OCI-LY1 (cell line): ENCODE measurements around the gene CD40LG.

ENCODE experiments used
- H2AFZ ChIP-seq: fragments of 200-600 bp; sonication (generic), shearing (Covaris generic); 2 replicates; pipeline ENCODE4 v1.6.0; 2014; ENCODE audit warnings: antibody characterized with exemption, mild to moderate bottlenecking, low read length
- H3F3A ChIP-seq: fragments of 200-600 bp; sonication (generic), shearing (Covaris generic); 2 replicates; pipeline ENCODE4 v1.6.0; 2014; ENCODE audit warnings: mild to moderate bottlenecking, antibody characterized with exemption, low read length, moderate library complexity; ENCODE audit not compliant: insufficient read depth
- H3K27ac ChIP-seq: fragments of 200-600 bp; sonication (generic); 2 replicates; pipeline ENCODE4 v1.5.1; 2014; ENCODE audit warnings: low read length, mixed run types, mild to moderate bottlenecking, low read depth; ENCODE audit not compliant: poor library complexity, severe bottlenecking
- H3K27me3 ChIP-seq: fragments of 200-600 bp; sonication (generic); 2 replicates; pipeline ENCODE4 v1.6.0; 2014; ENCODE audit warnings: antibody characterized with exemption, mild to moderate bottlenecking, low read length, moderate library complexity; ENCODE audit not compliant: insufficient read depth
- H3K36me3 ChIP-seq: fragments of 200-600 bp; sonication (generic); 2 replicates; pipeline ENCODE4 v1.6.1; 2014; ENCODE audit warnings: mild to moderate bottlenecking, antibody characterized with exemption, low read length, moderate library complexity, mixed read lengths; ENCODE audit not compliant: insufficient read depth
- H3K4me1 ChIP-seq: fragments of 200-600 bp; sonication (generic); 2 replicates; pipeline ENCODE4 v1.5.1; 2014; ENCODE audit warnings: mild to moderate bottlenecking, low read length, moderate library complexity; ENCODE audit not compliant: insufficient read depth, severe bottlenecking
- H3K4me2 ChIP-seq: fragments of 200-600 bp; sonication (generic), shearing (Covaris generic); 2 replicates; pipeline ENCODE4 v1.6.1; 2014; ENCODE audit warnings: low read length
- H3K4me3 ChIP-seq: fragments of 200-600 bp; sonication (generic); 2 replicates; pipeline ENCODE4 v1.5.1; 2014; ENCODE audit warnings: low read length, low read depth, mild to moderate bottlenecking, mixed read lengths; ENCODE audit not compliant: poor library complexity, severe bottlenecking
- H3K79me2 ChIP-seq: fragments of 200-600 bp; shearing (Covaris generic); 2 replicates; pipeline ENCODE4 v1.6.1; 2016; ENCODE audit warnings: mixed run types, low read length, mixed read lengths; ENCODE audit not compliant: insufficient read depth
- H3K9ac ChIP-seq: fragments of 200-600 bp; sonication (generic), shearing (Covaris generic); 2 replicates; pipeline ENCODE4 v1.6.1; 2014; ENCODE audit warnings: mild to moderate bottlenecking, low read length, mixed read lengths
- H3K9me2 ChIP-seq: fragments of 200-600 bp; sonication (generic), shearing (Covaris generic); 2 replicates; pipeline ENCODE4 v1.6.1; 2014; ENCODE audit warnings: low read depth, mild to moderate bottlenecking, low read length, mixed read lengths
- H3K9me3 ChIP-seq: fragments of 200-600 bp; shearing (Covaris generic); 2 replicates; pipeline ENCODE4 v1.6.1; 2014; ENCODE audit warnings: low read length, mixed read lengths
- H4K20me1 ChIP-seq: fragments of 200-600 bp; sonication (generic), shearing (Covaris generic); 2 replicates; pipeline ENCODE4 v1.6.0; 2016; ENCODE audit warnings: mild to moderate bottlenecking, low read length; ENCODE audit not compliant: insufficient read depth
- EZH2 ChIP-seq: fragments of 200-600 bp; sonication (generic), shearing (Covaris generic); IDR thresholded peaks from 2 replicates; pipeline ENCODE4 v1.8.0; 2017; ENCODE audit warnings: borderline replicate concordance, mixed run types, mild to moderate bottlenecking, antibody characterized with exemption, low read length, moderate library complexity, mixed read lengths
- TF ChIP-seq, protein P1 (sequence below): fragments of 200-600 bp; sonication (generic), shearing (Covaris generic); IDR thresholded peaks from 2 replicates; pipeline ENCODE4 v1.5.1; 2017; ENCODE audit warnings: mild to moderate bottlenecking, antibody characterized with exemption, low read length, moderate library complexity, mixed read lengths

Gene CD40LG

DNA sequence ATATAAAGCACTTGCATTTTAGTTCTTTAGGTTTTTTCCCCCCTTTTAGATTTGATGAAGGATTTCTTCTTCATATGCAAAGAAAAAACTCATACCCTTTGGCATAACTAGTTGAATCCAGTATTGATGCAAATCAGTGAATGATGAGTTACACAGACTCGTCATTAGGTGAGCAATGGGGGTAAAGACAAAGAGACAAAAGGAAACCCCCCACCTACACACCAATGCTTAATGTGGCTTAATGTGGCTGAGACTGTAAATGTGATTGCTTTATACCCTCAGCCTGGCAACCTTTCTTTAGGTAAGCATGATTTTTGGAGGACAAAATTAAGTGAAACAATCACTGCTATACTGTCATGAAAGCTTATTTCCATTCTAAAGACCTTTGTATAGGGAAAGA lies 39.5 kb downstream of the CD40LG start:
- Histone ChIP-seq H3K79me2 (no peaks in the 10 kb centered on the region), H3K27me3 (no peaks in the 10 kb centered on the region), H3K9me3 (no peaks in the 10 kb centered on the region), H3K36me3 (peaks cover 1% of the 10 kb centered on the region; the same call in 1 of the 2 replicates), H3F3A (no peaks in the 10 kb centered on the region), H4K20me1 (no peaks in the 10 kb centered on the region), H3K9me2 (no peaks in the 10 kb centered on the region), H3K4me3 (no peak overlapping the region), H3K4me1 (peaks cover 13% of the 10 kb centered on the region), H3K9ac (no peak overlapping the region), H2AFZ (no peak overlapping the region), H3K4me2 (no peak overlapping the region), H3K27ac (no peak overlapping the region)
- TF ChIP-seq EZH2 = no peak
- TF ChIP-seq, protein P1, sequence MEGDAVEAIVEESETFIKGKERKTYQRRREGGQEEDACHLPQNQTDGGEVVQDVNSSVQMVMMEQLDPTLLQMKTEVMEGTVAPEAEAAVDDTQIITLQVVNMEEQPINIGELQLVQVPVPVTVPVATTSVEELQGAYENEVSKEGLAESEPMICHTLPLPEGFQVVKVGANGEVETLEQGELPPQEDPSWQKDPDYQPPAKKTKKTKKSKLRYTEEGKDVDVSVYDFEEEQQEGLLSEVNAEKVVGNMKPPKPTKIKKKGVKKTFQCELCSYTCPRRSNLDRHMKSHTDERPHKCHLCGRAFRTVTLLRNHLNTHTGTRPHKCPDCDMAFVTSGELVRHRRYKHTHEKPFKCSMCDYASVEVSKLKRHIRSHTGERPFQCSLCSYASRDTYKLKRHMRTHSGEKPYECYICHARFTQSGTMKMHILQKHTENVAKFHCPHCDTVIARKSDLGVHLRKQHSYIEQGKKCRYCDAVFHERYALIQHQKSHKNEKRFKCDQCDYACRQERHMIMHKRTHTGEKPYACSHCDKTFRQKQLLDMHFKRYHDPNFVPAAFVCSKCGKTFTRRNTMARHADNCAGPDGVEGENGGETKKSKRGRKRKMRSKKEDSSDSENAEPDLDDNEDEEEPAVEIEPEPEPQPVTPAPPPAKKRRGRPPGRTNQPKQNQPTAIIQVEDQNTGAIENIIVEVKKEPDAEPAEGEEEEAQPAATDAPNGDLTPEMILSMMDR = no peak

DNA sequence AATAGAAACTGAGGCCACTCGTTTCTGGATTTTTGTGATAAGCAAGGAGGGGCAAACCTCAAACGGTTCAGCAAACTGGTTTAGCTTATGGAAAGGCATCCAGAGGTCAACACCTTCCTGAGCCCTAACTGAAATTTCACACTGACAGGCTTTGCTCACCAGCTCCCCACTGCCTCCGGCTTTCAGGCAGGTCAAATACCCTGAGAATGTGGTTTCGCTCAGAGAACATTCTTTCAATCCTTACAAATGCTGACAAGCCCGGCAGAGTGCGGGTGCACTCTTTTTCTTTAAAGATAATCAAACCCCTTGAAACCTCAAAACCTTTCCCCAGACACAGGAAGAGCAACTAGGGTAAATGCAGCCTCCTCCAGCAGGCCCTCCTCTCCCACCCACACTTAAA lies 41.5 kb downstream of the CD40LG start:
- Histone ChIP-seq H3K9me2 (no peaks in the 10 kb centered on the region), H3K9me3 (no peaks in the 10 kb centered on the region), H3F3A (no peaks in the 10 kb centered on the region), H3K9ac (no peak overlapping the region), H3K36me3 (no peaks in the 10 kb centered on the region), H3K4me2 (no peak overlapping the region), H3K4me1 (peaks cover 22% of the 10 kb centered on the region), H2AFZ (no peak overlapping the region), H4K20me1 (no peaks in the 10 kb centered on the region), H3K79me2 (no peaks in the 10 kb centered on the region), H3K27me3 (no peaks in the 10 kb centered on the region), H3K4me3 (no peak overlapping the region), H3K27ac (no peak overlapping the region)
- no peak for TF ChIP-seq EZH2
- TF ChIP-seq, protein P1 = no peak

DNA sequence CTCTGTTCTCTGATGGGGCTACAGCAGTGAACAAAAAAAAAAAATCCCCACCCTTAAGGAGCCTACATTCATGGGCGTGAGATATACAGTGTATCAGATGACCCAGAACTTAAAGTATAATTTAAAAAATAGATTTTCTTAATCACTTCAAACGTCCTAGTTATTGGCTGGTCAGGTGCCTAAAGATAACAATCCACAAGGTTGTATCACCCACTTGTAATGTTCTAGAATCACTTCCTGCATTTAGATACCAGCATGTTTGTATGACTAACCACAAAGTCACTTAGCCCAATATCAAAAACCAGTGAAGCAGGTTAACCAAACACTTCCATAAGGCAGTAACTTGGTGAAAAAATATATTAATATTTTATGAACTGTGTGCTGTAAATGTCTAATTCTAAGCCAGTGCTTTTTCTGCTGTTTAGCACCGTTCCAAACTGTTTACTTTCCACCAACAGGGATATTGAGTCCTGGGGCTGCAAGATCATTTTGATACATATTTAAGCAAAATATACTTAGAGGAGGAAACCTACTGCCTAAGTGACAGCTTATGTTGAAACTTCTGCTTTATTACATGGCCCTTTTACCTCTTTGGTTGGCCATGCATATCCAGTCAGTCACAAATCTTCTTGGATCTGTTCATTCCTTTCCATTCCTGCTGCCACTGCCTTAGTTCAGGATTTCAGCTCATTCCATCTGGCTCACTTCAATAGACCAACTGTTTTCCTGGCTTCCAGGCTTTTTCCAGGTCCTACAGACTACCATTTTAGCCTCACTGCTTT lies 43.3 kb downstream of the CD40LG start:
- peaks cover 29% of the 10 kb centered on the region for H3K4me1 ChIP-seq
- H3K4me3 ChIP-seq = no peak overlapping the region
- no peak overlapping the region for H3K9ac ChIP-seq
- no peaks in the 10 kb centered on the region for H3K9me2 ChIP-seq
- H3K9me3 ChIP-seq = no peaks in the 10 kb centered on the region
- no peaks in the 10 kb centered on the region for H3K36me3 ChIP-seq
- H3K27me3 ChIP-seq = no peaks in the 10 kb centered on the region
- no peaks in the 10 kb centered on the region for H3F3A ChIP-seq
- H3K27ac ChIP-seq = peak overlapping the region; percentile 40
- no peaks in the 10 kb centered on the region for H3K79me2 ChIP-seq
- no peak overlapping the region for H3K4me2 ChIP-seq
- H4K20me1 ChIP-seq = no peaks in the 10 kb centered on the region
- TF ChIP-seq EZH2 = no peak
- TF ChIP-seq, protein P1 = no peak
- H2AFZ ChIP-seq = no peak overlapping the region
